ENCODE data around the gene GJB6.

The GJB6 gene

DNA sequence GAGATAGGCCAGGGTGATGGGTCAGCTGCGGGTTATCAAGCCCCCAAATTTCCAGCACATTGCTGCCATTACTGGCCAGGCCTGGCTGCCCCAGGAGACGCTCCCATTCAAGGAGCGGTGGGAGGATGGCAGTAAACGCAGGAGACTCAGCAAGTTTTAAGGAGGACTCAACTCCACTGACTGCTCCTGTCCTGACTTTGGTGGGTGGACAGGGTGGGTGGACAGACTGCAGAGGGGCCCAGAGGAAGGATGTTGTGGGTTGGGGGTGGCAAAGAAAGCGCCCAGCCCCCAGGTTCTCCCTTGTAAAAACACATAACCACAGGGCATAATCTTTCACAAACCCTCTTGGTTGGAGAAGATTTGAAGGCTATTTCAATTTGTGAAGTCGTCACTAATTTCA lies 4.4 kb downstream of the GJB6 start:
- no peak for DNase-seq (ENCODE audit: low read depth in 2 of 2, low spot score in 1 of 2)

DNA sequence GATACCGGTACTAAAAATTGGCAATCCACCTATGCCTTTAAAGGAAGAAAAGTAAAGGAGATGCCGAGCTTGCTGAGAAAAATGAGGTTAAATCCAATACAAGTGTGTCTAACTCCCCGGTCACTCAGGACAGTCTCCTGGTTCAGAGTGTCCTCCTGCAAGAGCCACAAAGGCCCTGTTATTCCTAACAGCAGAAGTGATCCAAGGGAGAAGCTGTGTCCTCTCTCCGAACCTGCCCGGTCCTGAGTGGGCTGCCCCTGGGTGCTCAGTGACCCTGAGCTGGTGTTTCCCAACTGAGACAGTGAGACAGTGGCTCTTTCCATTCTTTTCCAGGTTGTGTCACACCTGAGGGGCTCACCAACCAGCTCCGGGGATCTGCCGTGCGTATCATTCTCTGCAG lies 4.8 kb downstream of the GJB6 start:
- no peak for DNase-seq (ENCODE audit: low read depth in 2 of 2, low spot score in 1 of 2)

DNA sequence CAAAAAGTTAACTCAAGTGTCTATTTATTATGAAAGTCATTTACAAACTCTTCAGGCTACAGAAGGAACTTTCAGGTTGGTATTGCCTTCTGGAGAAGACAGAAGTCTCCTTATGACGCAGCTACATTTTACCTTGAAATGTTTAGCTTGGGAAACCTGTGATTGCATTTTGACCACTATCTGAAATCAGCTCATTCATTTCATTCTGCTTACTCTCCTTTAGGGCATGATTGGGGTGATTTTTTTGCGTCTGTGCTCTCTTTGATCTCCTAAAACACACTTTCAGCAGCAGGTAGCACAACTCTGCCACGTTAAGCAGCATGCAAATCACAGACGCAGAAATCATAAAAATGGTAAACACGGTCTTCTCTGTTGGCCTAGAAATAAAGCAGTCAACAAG lies 9.6 kb downstream of the GJB6 start:
- no peak for DNase-seq (ENCODE audit: low read depth in 2 of 2, low spot score in 1 of 2)

DNA sequence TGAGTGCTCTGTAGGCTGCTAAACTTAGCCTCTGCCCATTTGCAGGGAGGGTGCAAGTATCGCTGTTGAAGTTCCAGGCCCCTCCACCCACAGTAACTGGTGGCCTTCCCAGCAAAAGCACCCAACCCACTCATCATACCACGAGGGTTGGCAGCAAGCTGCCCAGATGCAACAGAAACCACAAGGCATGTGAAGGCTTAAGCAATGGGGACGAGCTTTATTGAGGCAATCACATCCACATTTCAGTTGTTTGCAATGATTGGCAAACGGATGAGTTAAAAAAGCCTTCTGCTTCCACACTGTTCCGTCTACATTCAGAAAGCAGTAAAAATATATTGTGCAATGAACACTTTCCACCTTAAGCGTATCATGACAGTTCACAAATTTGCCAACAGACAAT lies 10.3 kb downstream of the GJB6 start:
- DNase-seq (ENCODE audit: low read depth in 2 of 2, low spot score in 1 of 2): no peak

DNA sequence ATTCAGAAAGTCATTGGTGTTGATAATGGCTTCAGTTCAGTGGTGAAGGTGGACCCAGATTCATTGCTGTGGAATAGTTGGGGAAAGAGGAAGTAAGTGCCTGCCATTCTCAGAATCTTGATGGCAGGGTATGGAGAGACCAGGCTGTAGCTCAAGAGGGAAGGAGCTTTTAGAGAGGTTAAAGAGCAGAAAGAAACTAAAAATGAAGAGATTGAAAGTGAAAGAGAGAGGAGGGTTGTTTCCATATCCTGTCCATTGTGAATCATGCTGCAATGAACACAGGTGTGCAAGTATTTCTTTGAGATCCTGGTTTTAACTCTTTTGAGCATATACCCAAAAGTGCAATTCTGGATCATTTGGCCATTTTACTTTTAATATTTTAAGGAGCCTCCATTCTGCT lies 12.5 kb downstream of the GJB6 start:
- DNase-seq (ENCODE audit: low read depth in 2 of 2, low spot score in 1 of 2): no peak

DNA sequence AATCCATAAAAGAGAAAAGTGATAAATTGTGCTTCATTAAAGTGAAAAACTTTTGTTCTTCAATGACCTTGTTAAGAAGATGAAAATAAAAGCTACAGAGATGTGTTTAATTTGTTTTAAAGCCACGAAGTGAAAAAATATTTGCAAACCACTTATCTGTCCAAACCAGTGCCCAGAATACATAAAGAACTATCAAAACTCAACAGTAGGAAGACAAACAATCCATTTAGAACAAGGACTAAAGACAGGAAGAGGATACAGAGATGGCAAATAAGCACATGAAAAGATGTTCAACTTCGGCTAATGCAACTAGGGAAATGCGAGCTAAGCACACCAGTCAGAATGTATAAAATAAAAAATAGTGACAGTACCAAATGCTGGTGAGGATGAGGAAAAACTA lies 15.0 kb downstream of the GJB6 start:
- no peak for DNase-seq (ENCODE audit: low read depth in 2 of 2, low spot score in 1 of 2)

DNA sequence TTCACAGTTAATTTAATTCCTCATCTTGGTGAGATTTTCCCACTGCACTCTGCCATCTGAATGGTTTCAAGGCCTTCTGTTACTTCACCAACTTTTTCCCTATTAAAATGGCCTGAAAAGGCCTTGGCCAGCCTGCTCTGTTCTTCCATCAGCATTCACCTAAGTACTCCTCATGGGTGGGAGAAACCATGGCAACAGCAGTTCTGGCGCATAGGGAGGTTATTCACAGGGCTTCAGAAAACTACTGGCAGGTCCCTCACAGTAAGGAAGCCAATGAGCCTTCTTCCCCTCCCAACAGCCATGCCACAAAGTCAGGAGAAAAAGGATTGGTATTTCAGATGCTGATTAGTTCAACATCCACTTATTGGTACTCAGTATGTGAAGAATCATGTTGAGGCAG lies 22.2 kb downstream of the GJB6 start:
- no peak for DNase-seq (ENCODE audit: low read depth in 2 of 2, low spot score in 1 of 2)

DNA sequence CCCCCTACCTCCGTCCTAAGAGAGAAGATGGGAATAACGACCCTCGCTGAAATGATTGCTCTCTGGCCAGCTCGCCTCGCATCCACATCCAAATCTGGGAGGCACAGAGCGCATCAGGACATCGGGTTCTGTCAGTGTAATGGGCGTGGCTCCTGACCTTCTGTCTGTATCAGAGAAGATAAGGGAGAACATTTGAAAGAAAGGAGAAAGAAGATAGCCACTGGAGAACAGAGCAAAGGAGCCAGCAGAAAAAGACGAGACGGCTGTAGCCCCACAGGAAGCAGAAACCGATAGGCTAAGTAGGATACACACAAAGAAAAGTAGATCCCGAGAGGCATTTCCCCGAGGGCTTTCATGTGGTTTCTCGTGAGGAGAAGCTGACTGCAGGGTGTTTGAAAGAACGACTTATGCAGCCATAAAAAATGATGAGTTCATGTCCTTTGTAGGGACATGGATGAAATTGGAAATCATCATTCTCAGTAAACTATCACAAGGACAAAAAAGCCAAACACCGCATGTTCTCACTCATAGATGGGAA lies 25.4 kb downstream of the GJB6 start:
- DNase-seq (ENCODE audit: low read depth in 2 of 2, low spot score in 1 of 2): no peak

DNA sequence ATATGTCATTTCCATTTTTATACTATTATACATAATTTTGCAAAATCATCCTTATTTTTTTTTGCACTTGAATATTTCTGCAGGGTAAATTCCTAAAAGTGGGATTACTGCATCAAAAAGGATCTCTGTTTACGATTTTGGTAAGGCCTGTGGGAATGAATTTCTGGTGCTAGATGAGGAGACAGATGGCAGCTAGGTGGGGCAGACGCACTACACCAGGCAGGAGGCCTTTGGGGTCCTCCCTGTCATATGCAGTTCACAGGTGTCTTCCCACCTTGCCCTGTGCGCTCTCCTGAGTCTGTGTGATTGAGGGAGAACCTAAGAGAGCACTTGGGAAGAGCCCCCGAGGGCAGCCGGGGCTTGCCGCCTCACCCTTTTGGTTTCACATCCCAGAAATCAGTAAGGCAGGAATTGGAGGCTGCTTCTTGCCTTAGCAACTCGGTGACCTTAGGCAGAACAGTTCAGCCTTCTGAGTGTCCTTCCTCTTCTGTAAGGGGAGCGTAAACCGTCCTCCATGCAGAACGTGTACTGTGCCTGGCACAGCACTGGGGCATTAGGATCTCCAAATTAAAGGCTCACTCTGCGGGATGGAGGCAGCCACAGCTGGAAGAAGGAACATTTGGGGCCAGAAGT lies 25.9 kb downstream of the GJB6 start:
- no peak for DNase-seq (ENCODE audit: low read depth in 2 of 2, low spot score in 1 of 2)

DNA sequence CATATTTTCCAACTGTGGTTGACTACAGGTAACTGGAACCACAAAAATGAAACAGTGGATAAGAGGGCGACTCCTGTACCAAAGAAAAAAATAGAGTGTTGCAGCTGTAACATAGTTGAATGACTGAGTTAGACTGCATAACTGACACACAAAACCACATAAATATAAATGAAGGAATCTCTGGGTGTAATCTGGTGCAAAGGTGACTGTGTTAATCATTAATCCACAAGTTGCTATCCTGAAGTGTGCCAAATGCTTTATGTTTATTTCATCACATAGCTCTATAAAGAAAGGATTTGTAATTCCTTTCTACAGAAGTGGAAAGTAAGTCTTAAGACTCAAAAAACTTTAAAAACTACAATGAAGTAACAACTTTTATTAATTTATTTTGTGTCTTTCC lies 33.3 kb downstream of the GJB6 start:
- DNase-seq (ENCODE audit: low read depth in 2 of 2, low spot score in 1 of 2): no peak

DNA sequence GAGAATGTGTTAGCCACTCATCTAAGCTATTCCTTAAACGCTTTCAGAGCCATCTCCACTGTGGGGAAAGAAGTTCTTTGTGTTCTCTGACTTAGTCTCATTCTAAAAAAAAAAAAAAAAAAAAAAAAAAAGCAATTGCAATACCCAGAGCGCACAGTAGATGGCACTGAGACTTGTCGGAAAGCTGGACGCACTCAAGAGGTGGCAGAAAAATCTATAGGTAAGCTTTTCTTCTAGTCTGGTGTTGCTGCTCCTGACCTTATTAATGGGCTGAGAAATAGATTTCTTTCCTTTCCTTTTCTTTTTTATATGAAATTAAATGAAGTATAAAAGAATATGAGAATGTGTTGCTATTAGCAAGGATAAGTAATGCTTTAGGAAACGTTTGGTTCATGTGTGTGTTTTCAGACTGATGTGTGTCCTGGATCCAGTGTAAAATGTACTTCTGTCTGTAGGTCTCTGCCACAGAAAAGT lies 34.7 kb downstream of the GJB6 start:
- no peak for DNase-seq (ENCODE audit: low read depth in 2 of 2, low spot score in 1 of 2)

DNA sequence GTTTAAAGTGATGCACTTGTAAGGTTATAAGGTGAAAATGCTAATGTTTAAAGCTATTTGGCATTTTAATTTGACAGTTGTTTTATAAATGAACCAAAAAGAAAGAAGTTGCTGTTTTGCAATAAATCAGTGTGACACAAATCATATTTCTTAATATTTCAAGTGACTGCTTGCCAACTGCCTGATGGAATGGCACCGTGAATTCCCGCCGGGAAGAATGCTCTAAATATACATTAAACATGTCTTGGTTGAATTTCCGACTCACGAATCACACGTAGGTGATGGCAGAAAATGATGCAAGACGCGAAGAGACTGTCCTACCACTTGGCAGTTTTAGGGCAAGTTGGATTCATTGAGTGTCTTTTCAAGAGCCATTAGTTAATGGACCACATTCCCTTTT lies 36.3 kb downstream of the GJB6 start:
- DNase-seq (ENCODE audit: low read depth in 2 of 2, low spot score in 1 of 2): no peak

DNA sequence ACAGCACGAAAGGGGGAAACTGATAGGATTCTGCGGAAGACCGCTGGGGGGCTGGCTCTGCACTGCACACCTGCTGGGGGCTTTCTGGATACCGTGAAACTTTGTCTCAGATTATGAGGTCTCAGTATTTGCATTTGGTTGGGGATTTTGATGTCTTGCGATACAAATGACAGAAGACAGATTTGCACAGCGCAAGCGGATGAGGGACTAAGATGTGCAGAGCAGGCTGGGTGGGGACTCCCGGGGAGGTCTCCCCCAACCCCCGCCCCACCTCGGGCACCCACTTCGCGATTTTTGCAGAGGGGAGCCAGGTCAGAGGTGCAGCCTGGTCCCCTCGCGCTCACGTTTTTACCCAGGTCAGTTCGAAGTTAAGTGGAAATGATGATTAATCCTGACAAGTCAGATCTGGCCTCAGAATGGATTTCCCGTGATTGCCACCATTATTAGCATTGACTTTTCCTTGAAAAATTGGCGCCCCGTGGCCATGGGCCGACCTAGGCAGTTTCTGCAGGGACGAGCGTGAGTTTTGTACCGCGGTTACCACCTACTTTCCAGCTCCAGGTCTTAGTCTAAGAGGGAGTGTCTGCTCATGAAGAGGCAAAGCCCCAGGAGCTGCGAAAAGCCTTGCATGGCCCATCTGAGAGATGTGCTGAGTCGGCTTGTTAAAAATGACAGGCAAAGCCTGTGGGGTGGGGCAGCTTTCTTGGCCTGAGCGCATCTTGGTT lies 38.0 kb downstream of the GJB6 start:
- no peak for DNase-seq (ENCODE audit: low read depth in 2 of 2, low spot score in 1 of 2)

DNA sequence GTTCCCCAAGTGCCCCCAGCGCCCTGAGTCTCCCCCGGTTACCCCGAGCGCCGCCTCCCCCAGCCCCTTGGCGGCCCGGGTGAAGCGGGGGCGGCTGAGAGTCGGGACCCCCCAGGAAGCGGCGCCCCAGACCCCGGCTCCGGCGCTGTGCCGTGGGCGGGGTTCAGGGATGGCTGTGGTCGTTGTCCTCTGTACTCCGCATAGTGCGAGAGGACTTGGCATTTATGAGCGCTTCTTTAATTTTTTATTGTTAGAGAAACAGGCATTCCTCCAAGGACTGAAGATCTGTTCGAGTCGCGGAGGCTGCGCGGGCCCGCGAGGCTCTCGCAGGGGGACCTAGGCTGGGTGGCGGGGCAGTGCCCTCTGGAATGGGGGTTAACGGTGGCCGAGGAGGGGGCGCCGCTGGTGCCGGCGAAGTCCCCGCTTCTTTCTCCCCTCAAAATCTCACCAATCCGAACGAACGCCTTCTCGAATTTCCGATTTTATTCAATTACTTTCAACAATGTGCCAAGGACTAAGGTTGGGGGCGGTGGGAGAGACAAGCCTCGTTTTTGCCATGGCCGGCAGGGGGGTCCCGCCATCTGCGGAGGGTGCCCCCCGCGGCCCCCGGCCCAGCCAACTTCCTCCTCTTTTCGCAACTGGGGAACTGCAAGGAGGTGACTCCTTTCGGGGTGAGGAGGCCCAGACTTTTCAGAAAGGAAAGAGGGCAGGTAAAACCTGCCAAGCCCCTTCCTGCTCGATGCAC lies 38.8 kb downstream of the GJB6 start:
- DNase-seq (ENCODE audit: low read depth in 2 of 2, low spot score in 1 of 2): no peak

DNA sequence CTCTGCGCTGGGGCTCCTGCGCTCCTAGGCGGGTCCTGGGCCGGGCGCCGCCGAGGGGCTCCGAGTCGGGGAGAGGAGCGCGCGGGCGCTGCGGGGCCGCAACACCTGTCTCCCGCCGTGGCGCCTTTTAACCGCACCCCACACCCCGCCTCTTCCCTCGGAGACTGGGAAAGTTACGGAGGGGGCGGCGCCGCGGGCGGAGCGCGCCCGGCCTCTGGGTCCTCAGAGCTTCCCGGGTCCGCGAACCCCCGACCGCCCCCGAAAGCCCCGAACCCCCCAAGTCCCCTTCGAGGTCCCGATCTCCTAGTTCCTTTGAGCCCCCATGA lies 39.3 kb downstream of the GJB6 start, which contains the start of gene GJB2:
TSS of gene GJB2 (minus strand) at position 103 of the 326 bp plus-strand sequence. CDS start 3,357 bp downstream, outside the sequence.
- DNase-seq (ENCODE audit: low read depth in 2 of 2, low spot score in 1 of 2): no peak

DNA sequence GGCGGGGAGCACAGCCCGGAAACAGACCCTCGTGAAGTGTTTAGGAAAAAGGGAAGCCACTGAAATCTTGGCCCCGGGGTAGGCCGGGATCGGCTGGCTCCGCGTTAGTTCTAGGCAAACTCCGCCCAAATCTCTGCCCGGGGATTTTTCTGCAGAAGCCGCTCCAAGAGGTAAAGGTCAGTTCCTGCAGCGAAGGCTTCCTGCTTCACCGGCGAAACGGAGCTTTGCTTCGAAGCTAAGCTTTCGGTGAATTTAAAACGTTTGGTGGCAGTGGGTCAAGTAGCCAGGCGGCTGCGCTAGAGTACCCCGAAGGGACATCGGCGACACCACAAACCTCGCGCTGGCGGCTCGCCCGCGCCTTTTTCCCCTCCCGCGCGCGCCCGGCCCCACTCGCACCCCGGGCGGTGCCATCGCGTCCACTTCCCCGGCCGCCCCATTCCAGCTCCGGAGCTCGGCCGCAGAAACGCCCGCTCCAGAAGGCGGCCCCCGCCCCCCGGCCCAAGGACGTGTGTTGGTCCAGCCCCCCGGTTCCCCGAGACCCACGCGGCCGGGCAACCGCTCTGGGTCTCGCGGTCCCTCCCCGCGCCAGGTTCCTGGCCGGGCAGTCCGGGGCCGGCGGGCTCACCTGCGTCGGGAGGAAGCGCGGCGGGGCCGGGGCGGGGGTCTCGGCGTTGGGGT lies 39.8 kb downstream of the GJB6 start:
- DNase-seq (ENCODE audit: low read depth in 2 of 2, low spot score in 1 of 2): no peak

DNA sequence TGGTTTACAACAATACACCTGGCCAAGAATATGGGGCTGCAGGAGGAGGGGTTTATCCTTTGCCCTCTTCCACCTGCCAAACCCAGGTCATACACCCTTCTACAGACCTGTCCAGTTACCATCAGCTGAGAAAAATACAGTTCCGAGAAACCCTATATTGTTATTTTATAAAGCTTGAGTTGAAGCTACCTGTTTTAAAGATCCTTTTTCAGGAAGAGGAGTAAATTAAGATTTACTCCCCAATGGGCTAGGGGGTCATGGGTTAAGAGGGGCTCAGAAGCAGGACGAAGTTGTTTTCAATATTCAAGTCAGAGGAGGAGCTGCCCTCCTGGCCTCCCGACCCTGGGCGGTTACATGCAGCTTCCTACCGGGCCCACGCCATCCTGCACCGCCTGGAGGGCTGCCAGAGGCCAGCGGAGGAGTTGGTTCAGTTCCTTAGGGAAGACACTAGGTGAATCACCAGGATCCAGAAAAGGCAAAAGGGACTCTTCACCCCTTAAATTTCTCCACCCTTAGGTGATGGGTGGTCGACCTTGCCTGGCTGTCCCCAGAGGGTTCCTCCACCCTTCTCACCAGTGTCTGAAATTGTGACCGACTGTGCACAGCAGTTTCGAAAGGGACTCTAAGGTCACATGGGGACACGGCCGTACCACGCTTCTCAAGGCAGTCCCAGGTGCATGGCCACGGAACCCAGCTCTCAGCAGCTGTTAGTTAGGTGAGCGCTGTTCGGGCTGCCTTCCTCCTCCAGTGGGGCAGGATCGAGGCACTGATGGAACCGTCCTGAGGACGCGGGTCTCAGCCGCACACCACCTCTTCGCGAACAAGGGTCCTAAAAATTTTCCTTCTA lies 40.6 kb downstream of the GJB6 start:
- DNase-seq (ENCODE audit: low read depth in 2 of 2, low spot score in 1 of 2): no peak

DNA sequence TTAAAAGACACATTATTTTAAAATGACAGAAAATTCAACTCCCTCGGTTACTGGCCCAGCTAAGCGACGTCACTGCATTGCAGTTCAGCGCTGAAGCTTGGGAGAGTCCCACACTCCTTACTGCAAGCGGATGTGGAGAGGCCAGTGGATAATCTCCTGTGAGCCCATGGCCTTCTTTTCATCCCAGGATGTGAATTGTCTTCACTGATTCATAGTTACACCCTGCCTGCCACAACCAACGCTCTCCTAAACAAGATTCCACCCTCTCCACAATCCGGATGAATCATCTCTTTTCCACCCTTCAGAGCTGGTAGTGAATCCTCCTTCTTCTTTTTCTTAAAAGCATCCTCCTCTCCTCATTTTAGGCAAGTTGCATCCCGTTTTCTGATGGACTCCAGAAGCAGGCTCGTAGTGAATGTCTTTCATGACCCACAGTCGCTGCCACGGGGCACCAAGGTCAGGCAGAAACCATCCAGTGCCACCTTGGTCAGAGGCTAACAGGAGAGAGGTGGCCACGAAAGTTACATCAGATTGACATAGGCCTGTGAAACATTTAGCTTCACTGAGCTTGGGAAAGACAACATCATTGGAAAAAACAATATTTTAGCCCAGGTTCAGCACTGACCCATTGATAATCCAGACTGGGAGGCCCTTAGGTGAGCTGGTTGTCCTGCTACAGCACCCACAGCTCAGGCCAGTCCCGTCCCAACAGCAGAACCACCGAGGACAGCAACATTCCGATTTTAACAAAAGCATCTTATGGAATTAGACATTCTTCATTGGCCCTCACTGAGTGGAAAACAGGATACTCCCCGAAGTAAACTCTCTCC lies 41.4 kb downstream of the GJB6 start:
- no peak for DNase-seq (ENCODE audit: low read depth in 2 of 2, low spot score in 1 of 2)

DNA sequence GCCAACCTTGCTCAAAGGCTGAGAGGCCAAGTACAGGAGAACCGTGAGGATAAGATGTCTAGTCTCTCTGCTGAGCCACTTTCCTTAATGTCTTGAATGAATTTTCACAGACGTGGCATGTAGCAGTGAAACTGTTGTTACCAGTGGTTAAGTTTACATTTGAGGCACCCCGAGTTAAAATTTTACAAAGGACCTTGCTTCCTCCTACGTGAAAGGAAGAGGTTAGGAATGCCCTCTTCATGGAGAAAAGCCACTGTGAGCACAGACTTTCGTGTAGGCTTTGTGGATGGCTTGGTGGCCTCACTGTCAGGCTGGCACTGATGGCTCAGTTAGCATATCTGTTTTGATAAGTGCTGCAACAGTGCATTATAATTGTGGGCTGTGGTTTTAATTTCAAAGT lies 42.0 kb downstream of the GJB6 start:
- no peak for DNase-seq (ENCODE audit: low read depth in 2 of 2, low spot score in 1 of 2)
